Osteoblast (primary cell): Measurements from ENCODE around the gene IZUMO1. TPM values are rescaled to one million over a fixed set of nuclear protein-coding genes. Genes with fewer than 3 reads are reported as not detected.

Experiments used
- DNase-seq: peaks from one replicate; pipeline ENCODE4 v3.0.0; 2011; ENCODE audit warnings: low spot score, mixed read lengths; ENCODE audit not compliant: insufficient read length; ENCODE audit errors: missing footprints
- H2AFZ ChIP-seq: 2 replicates; pipeline ENCODE4 v1.6.0; 2011; ENCODE audit warnings: mild to moderate bottlenecking, low read length
- H3K27ac ChIP-seq: 2 replicates; pipeline ENCODE4 v1.5.1; 2011; ENCODE audit warnings: mild to moderate bottlenecking, low read depth, low read length, moderate library complexity
- H3K27me3 ChIP-seq: 2 replicates; pipeline ENCODE4 v1.6.0; 2012; ENCODE audit warnings: mild to moderate bottlenecking, control low read depth, inconsistent platforms, low read length, moderate library complexity; ENCODE audit not compliant: insufficient read depth
- H3K36me3 ChIP-seq: 2 replicates; pipeline ENCODE4 v1.5.1; 2011; ENCODE audit warnings: mild to moderate bottlenecking, low read length, control low read depth, moderate library complexity; ENCODE audit not compliant: insufficient read depth
- H3K4me1 ChIP-seq: 2 replicates; pipeline ENCODE4 v1.5.1; 2011; ENCODE audit warnings: mild to moderate bottlenecking, low read length, control low read depth, moderate library complexity; ENCODE audit not compliant: insufficient read depth
- H3K4me2 ChIP-seq: 2 replicates; pipeline ENCODE4 v1.6.0; 2011; ENCODE audit warnings: mild to moderate bottlenecking, low read length; ENCODE audit not compliant: insufficient read depth
- H3K4me3 ChIP-seq: fragments of 200-600 bp; sonication (generic); 3 replicates; pipeline ENCODE4 v1.5.1; 2012; ENCODE audit warnings: mild to moderate bottlenecking, low read length, inconsistent platforms; ENCODE audit not compliant: insufficient read depth
- H3K79me2 ChIP-seq: 2 replicates; pipeline ENCODE4 v1.6.0; 2012; ENCODE audit warnings: mild to moderate bottlenecking, low read length, control low read depth, inconsistent platforms; ENCODE audit not compliant: insufficient read depth
- H3K9me3 ChIP-seq: 2 replicates; pipeline ENCODE4 v1.5.1; 2011; ENCODE audit warnings: low read depth, low read length, control low read depth
- H4K20me1 ChIP-seq: 2 replicates; pipeline ENCODE4 v1.6.0; 2012; ENCODE audit warnings: mild to moderate bottlenecking, low read length, control low read depth; ENCODE audit not compliant: insufficient read depth
- total RNA-seq: library from RNA; depleted of rRNA; stranded (reverse); fragments of >200 nt; gene quantifications from 2 replicates; pipeline ENCODE4 v1.2.3, GENCODE V29; 2012
- TF ChIP-seq, protein P1 (sequence below): IDR thresholded peaks from 2 replicates; pipeline ENCODE4 v1.5.1; 2011; ENCODE audit warnings: mild to moderate bottlenecking, low read depth, low read length, moderate library complexity; ENCODE audit errors: extremely low read depth

The IZUMO1 gene
- total RNA-seq, 1 donor = not detected

DNA sequence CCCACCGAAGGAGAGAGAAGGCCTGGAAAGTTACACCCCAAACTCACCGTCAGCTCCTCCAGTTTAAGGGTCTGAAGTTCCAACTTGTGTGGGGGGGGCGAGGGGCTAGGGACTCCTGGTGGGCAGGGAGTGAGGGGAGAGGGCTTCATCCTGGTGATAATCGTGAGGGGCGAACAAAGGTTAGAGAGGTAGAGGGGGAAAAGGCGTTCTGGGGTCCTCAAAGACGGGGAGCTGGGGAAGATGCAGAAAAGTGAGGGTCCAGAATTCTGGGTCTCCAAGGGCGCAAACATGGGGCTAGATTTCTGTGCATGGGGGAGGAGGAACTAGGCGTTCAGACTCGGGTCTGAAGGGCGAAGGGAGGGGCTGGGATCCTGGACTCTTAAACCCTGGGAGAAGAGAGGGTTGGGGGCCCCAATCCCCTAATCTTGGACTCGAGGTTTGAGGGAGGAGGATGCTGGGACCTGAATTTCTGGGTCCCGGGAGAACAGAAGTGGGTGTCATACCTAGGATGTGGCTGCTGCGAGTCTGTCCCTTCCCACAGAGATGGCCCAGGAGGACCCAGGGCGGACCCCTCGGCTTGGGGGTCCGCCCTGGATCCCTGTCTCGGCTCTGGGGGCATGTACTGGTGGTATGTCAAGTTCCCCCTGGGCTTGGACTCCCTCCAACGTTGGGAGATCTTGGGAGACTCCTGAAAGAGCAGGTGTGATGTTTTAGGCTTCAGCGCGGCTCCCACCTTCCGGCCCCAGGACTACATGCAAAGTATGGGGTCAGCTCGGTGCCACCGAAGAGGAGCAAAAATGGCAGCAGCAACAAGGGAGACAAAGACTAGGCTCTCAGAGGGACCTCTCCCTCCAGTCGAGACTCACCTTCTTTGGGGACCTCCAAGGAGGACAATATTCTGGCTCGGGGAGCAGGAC lies 31.7 kb downstream of the IZUMO1 start:
- Histone ChIP-seq H2AFZ (peak overlapping the region; percentile 91), H3K9me3 (no peaks in the 10 kb centered on the region), H3K4me1 (peaks cover 31% of the 10 kb centered on the region), H3K79me2 (peaks cover 12% of the 10 kb centered on the region), H3K4me2 (peak overlapping the region; percentile 96), H3K4me3 (peak overlapping the region; percentile 75), H4K20me1 (no peaks in the 10 kb centered on the region), H3K27me3 (no peaks in the 10 kb centered on the region), H3K36me3 (no peaks in the 10 kb centered on the region), H3K27ac (peak overlapping the region; percentile 85)
- TF ChIP-seq, protein P1, sequence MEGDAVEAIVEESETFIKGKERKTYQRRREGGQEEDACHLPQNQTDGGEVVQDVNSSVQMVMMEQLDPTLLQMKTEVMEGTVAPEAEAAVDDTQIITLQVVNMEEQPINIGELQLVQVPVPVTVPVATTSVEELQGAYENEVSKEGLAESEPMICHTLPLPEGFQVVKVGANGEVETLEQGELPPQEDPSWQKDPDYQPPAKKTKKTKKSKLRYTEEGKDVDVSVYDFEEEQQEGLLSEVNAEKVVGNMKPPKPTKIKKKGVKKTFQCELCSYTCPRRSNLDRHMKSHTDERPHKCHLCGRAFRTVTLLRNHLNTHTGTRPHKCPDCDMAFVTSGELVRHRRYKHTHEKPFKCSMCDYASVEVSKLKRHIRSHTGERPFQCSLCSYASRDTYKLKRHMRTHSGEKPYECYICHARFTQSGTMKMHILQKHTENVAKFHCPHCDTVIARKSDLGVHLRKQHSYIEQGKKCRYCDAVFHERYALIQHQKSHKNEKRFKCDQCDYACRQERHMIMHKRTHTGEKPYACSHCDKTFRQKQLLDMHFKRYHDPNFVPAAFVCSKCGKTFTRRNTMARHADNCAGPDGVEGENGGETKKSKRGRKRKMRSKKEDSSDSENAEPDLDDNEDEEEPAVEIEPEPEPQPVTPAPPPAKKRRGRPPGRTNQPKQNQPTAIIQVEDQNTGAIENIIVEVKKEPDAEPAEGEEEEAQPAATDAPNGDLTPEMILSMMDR = no peak
- peak; percentile 31 for DNase-seq

DNA sequence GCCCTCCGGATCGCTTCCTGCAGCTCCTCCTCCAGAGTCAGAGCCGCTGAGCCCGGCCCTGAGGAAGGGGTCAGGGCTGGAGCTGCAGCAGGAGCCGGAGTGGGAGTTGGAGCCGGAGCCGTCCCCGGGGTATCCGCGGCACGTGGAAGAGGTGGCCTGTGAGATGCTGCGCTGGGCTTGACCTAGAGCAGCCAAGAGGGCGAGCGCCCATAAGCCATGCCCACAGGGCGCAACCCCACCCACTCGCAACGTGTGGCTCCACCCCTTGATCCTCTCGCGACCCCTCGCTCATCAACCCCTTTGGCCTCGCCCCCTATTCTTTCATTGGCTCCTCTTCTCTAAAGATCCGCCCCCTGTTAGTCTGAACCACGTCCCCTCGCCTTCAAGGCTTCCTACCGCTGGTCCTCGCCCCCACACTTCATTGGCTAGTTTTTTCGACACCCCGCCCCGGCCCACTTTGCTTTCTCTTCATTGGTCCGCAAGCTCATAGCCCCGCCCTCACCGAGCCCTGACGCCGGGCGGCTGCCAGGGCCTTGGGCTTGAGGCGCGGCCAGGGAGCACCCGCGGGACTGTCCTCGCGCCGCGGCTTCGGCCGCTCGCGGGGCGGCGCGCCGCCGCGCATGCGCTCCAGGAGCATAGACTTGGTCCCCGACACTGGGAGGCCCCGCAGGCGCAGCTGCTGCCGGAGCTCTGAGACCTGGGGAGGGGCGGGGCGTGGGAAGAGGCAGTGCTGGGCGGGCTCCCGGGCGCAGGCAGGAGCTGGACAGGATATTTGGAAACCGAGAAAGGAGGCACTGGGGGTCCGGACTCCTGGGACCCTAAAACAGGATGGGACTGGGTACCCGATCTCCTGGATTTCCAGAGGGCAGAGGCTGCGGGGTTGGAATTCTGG lies 32.6 kb downstream of the IZUMO1 start:
- Histone ChIP-seq H3K4me3 (peak overlapping the region; percentile 94), H3K36me3 (no peaks in the 10 kb centered on the region), H4K20me1 (no peaks in the 10 kb centered on the region), H3K27me3 (no peaks in the 10 kb centered on the region), H3K79me2 (peaks cover 12% of the 10 kb centered on the region), H3K27ac (peak overlapping the region; percentile 85), H3K9me3 (no peaks in the 10 kb centered on the region), H2AFZ (peak overlapping the region; percentile 91), H3K4me2 (peak overlapping the region; percentile 96), H3K4me1 (peaks cover 31% of the 10 kb centered on the region)
- DNase-seq = peak; percentile 100
- TF ChIP-seq, protein P1 = no peak

DNA sequence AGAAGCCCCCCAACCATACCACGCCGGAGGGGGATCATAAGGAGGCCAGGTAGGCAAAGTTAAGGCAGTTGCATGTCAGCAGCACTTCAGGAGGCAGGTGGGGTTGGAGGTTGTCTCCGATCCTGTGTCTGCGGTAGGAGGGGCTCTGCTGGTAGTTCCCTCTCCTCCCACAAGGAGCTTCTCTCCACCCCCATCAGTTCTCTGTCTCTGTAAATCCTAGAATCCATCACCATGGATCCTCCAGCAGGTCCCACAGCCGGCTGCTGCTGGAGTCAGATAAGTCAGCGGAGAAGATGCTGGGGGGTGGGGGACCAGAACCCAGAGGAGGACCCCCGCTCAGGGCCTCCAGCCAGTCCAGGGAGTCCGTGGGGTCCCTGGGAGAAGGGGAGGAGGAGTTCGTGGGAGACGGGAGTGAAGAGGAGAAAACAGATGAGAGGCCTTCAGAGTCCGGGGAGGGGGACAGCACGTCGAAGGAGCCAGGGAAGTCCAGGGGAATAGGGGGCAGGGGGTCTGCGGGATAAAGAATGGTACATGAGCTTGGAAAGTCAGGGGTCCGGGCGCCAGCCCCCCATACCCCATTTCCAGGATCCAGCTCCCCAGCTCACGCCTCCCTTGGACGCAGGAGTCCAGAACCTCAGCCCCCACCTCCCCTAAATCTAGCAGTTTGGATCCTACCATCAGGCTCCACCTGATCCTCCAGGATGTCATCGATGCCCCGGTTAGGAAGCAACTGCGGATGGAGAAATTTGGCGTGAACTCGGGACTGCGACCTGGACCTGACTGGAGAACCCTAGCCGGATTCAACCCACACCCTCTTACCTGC lies 33.5 kb downstream of the IZUMO1 start:
- Histone ChIP-seq H3K79me2 (peaks cover 12% of the 10 kb centered on the region), H2AFZ (peak overlapping the region; percentile 86), H3K27ac (no peak overlapping the region), H4K20me1 (no peaks in the 10 kb centered on the region), H3K4me1 (peaks cover 31% of the 10 kb centered on the region), H3K4me2 (peak overlapping the region; percentile 93), H3K27me3 (no peaks in the 10 kb centered on the region), H3K4me3 (peak overlapping the region; percentile 94), H3K9me3 (no peaks in the 10 kb centered on the region), H3K36me3 (no peaks in the 10 kb centered on the region)
- TF ChIP-seq, protein P1 = peak; percentile 20
- peak; percentile 94 for DNase-seq
